ENCODE results near the gene CACNB1.
A peak's percentile ranks its signal among the peaks of the same experiment; 100 is the strongest.

Gene CACNB1

DNA sequence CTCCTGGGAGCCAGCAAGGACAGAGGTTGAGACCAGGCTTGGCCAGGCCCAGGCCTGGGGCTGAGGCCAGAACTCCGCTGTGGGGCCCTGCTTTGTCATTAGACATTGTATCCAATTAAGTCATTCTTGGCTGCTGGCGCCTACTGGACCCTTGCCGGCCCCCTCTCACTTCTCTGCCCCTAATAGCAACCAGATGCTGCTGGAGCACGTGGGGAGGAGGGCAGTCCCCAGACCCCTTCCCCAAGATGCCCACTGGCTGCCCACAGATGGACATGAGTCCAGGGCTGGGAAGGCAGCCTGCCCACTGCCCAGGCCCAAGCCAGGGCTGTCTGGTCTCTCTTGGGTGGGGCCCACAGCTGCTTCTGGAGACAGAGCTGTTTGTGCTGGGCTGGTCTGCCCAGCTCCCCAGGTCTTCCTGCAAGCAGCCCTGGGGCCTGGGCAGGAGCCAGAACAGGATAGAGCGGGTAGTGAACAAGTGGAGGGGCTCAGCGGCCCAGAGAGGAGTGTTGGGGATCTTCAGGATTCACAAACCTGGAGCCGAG lies 53.8 kb downstream of the CACNB1 start:
- CTCF ChIA-PET = interaction anchor here (0.5 to 12.4 kb wide), 5 partner anchors 9 to 407 kb away, joined by 3 to 266 read pairs (median 3); no protein-coding TSS in a partner anchor
- no peaks in the 10 kb centered on the region for H3K36me3 ChIP-seq (ENCODE audit: control insufficient read depth in 2 of 2, insufficient read depth in 1 of 2, low read length in 2 of 2)
- TF ChIP-seq ZNF658 (tag by site-specific recombination; IDR thresholded peaks at IDR 0.05) (no peak), ZFP69B (tag by site-specific recombination; IDR thresholded peaks at IDR 0.05) (peak; percentile 53; the same call in 1 of the 2 replicates), ZNF354C (tag by site-specific recombination; IDR thresholded peaks at IDR 0.05; ENCODE audit: borderline replicate concordance, low read depth) (no peak)
- TF ChIP-seq, protein P1, sequence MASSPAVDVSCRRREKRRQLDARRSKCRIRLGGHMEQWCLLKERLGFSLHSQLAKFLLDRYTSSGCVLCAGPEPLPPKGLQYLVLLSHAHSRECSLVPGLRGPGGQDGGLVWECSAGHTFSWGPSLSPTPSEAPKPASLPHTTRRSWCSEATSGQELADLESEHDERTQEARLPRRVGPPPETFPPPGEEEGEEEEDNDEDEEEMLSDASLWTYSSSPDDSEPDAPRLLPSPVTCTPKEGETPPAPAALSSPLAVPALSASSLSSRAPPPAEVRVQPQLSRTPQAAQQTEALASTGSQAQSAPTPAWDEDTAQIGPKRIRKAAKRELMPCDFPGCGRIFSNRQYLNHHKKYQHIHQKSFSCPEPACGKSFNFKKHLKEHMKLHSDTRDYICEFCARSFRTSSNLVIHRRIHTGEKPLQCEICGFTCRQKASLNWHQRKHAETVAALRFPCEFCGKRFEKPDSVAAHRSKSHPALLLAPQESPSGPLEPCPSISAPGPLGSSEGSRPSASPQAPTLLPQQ (tag by site-specific recombination; IDR thresholded peaks at IDR 0.05) = peak; percentile 66; the same call in 1 of the 2 replicates
- H3K4me1 ChIP-seq (ENCODE audit: control insufficient read depth, insufficient read depth, low read length) = no peaks in the 10 kb centered on the region
- H3K27ac ChIP-seq (ENCODE audit: extremely low read depth, low read depth, low read length) = no peak overlapping the region
- POLR2A ChIA-PET = interaction anchor here (0.5 kb wide), 1 partner anchor 37 kb away, joined by 3 read pairs; no protein-coding TSS in a partner anchor
- no peak overlapping the region for H3K4me3 ChIP-seq (ENCODE audit: low read depth, low read length)
- H3K9me3 ChIP-seq (ENCODE audit: control insufficient read depth, insufficient read depth, low read depth, low read length) = no peaks in the 10 kb centered on the region

DNA sequence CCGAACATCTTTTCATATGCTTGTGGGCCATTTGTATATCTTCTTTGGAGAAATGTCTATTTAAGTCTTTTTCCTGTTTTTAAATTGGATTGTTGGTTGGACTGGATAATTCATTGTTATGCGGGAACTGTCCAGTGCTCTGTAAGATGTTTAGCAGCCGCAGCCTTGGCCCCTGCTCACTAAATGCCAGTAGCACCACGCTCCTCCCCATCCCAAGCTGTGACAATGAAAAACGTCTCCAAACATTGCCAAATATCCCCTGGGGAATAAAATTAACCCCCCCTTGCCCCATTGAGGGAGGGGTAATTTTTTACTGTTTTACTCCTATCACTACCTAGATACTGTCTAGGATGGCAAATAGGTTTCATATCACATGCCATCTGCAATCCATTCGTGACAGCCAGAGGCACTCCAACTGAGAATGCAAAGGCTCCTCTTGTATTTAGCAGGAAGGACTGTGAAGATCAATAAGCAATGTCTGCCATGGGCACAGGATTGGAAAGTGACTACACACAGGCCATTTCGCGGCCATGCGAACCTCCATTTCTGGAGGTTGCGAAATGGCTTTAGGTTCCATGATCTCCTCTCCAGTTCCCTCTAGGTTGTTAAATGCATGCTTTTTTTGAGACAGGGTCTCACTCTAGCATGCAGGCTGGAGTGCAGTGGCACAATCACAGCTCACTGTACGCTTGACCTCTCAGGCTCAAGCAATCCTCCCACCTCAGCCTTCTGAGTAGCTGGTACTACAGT lies 55.4 kb downstream of the CACNB1 start:
- ChIA-PET POLR2A (no interaction called here), CTCF (no interaction called here)
- TF ChIP-seq, protein P2, sequence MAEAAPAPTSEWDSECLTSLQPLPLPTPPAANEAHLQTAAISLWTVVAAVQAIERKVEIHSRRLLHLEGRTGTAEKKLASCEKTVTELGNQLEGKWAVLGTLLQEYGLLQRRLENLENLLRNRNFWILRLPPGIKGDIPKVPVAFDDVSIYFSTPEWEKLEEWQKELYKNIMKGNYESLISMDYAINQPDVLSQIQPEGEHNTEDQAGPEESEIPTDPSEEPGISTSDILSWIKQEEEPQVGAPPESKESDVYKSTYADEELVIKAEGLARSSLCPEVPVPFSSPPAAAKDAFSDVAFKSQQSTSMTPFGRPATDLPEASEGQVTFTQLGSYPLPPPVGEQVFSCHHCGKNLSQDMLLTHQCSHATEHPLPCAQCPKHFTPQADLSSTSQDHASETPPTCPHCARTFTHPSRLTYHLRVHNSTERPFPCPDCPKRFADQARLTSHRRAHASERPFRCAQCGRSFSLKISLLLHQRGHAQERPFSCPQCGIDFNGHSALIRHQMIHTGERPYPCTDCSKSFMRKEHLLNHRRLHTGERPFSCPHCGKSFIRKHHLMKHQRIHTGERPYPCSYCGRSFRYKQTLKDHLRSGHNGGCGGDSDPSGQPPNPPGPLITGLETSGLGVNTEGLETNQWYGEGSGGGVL (tag by site-specific recombination; IDR thresholded peaks at IDR 0.05) = no peak
- TF ChIP-seq ZNF221 (tag by site-specific recombination; IDR thresholded peaks at IDR 0.05; ENCODE audit: borderline replicate concordance) = no peak
- TF ChIP-seq ZNF354C (tag by site-specific recombination; IDR thresholded peaks at IDR 0.05; ENCODE audit: borderline replicate concordance, low read depth) = no peak
- TF ChIP-seq HOXD13 (CRISPR knock-in tag; IDR thresholded peaks at IDR 0.05; ENCODE audit: borderline replicate concordance) = no peak
- TF ChIP-seq, protein P3, sequence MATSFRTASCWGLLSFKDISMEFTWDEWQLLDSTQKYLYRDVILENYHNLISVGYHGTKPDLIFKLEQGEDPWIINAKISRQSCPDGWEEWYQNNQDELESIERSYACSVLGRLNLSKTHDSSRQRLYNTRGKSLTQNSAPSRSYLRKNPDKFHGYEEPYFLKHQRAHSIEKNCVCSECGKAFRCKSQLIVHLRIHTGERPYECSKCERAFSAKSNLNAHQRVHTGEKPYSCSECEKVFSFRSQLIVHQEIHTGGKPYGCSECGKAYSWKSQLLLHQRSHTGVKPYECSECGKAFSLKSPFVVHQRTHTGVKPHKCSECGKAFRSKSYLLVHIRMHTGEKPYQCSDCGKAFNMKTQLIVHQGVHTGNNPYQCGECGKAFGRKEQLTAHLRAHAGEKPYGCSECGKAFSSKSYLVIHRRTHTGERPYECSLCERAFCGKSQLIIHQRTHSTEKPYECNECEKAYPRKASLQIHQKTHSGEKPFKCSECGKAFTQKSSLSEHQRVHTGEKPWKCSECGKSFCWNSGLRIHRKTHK (tag by site-specific recombination; IDR thresholded peaks at IDR 0.05) = no peak
- TF ChIP-seq, protein P1 (tag by site-specific recombination; IDR thresholded peaks at IDR 0.05) = no peak
- TF ChIP-seq ZNF621 (tag by site-specific recombination; IDR thresholded peaks at IDR 0.05) = no peak
- no peak for TF ChIP-seq ZNF701 (tag by site-specific recombination; IDR thresholded peaks at IDR 0.05)
- no peak for TF ChIP-seq ZNF114 (tag by site-specific recombination; IDR thresholded peaks at IDR 0.05)
- TF ChIP-seq ZNF202 (tag by site-specific recombination; IDR thresholded peaks at IDR 0.05; ENCODE audit: borderline replicate concordance) = no peak
- TF ChIP-seq ZNF223 (tag by site-specific recombination; IDR thresholded peaks at IDR 0.05) = no peak
- no peak for TF ChIP-seq ZNF394 (tag by site-specific recombination; IDR thresholded peaks at IDR 0.05; ENCODE audit: borderline replicate concordance)
- TF ChIP-seq GFI1B (tag by site-specific recombination; IDR thresholded peaks at IDR 0.05) = no peak
- no peaks in the 10 kb centered on the region for H3K9me3 ChIP-seq (ENCODE audit: control insufficient read depth, insufficient read depth, low read depth, low read length)
- H3K36me3 ChIP-seq (ENCODE audit: control insufficient read depth in 2 of 2, insufficient read depth in 1 of 2, low read length in 2 of 2) = no peaks in the 10 kb centered on the region
- no peak overlapping the region for H3K27ac ChIP-seq (ENCODE audit: extremely low read depth, low read depth, low read length)
- H3K4me1 ChIP-seq (ENCODE audit: control insufficient read depth, insufficient read depth, low read length) = no peaks in the 10 kb centered on the region
- H3K4me3 ChIP-seq (ENCODE audit: low read depth, low read length) = no peak overlapping the region

Measured in HEK293 (cell line).